ENCODE measurements around the gene PPCDC.

The PPCDC gene

GRCh38 chr15:75062706-75063105 lies 39.3 kb downstream of the PPCDC start:
- no peak for TF ChIP-seq CTCF (conservative IDR thresholded peaks at IDR 0.05; ENCODE audit: low read depth, low read length)
- no peak for DNase-seq (ENCODE audit: low read depth)
- no peak overlapping the region for H3K4me3 ChIP-seq (ENCODE audit: low read depth, low read length)

GRCh38 chr15:75063338-75063737 lies 39.9 kb downstream of the PPCDC start:
- peak; percentile 91 for DNase-seq (ENCODE audit: low read depth)

GRCh38 chr15:75063889-75064288 lies 40.5 kb downstream of the PPCDC start:
- H3K4me3 ChIP-seq (ENCODE audit: low read depth, low read length) = no peak overlapping the region
- TF ChIP-seq CTCF (conservative IDR thresholded peaks at IDR 0.05; ENCODE audit: low read depth, low read length) = no peak
- DNase-seq (ENCODE audit: low read depth) = no peak

More at GRCh38 chr15:75063338-75063737, 39.9 kb downstream of the PPCDC start:
- no peak overlapping the region for H3K4me3 ChIP-seq (ENCODE audit: low read depth, low read length)
- no peak for TF ChIP-seq CTCF (conservative IDR thresholded peaks at IDR 0.05; ENCODE audit: low read depth, low read length)

GRCh38 chr15:75064846-75065245 lies 41.5 kb downstream of the PPCDC start:
- no peak for DNase-seq (ENCODE audit: low read depth)
- no peak for TF ChIP-seq CTCF (conservative IDR thresholded peaks at IDR 0.05; ENCODE audit: low read depth, low read length)
- no peak overlapping the region for H3K4me3 ChIP-seq (ENCODE audit: low read depth, low read length)

GRCh38 chr15:75065467-75065850 lies 42.1 kb downstream of the PPCDC start:
- TF ChIP-seq CTCF (conservative IDR thresholded peaks at IDR 0.05; ENCODE audit: low read depth, low read length) = no peak
- H3K4me3 ChIP-seq (ENCODE audit: low read depth, low read length) = no peak overlapping the region
- DNase-seq (ENCODE audit: low read depth) = peak; percentile 26

- H3K4me3 ChIP-seq (ENCODE audit: low read depth, low read length) = no peak overlapping the region
- no peak for DNase-seq (ENCODE audit: low read depth)
- TF ChIP-seq CTCF (conservative IDR thresholded peaks at IDR 0.05; ENCODE audit: low read depth, low read length) = no peak
Measured at GRCh38 chr15:75065851-75066509, 42.6 kb downstream of the PPCDC start.

- no peak for TF ChIP-seq CTCF (conservative IDR thresholded peaks at IDR 0.05; ENCODE audit: low read depth, low read length)
- H3K4me3 ChIP-seq (ENCODE audit: low read depth, low read length) = no peak overlapping the region
- DNase-seq (ENCODE audit: low read depth) = peak; percentile 62
Measured at GRCh38 chr15:75067123-75067830, 43.9 kb downstream of the PPCDC start.

All from choroid plexus epithelial cell (primary cell).